ENCODE results near the gene KATNB1.
A peak's percentile ranks its signal among the peaks of the same experiment; 100 is the strongest.

KATNB1 gene

GRCh38 chr16:57756424-57757325 is 21.1 kb downstream of the KATNB1 start:
- no peaks in the 10 kb centered on the region for H3K27me3 ChIP-seq
- no peak overlapping the region for H3K27ac ChIP-seq
- no peak overlapping the region for H3K4me3 ChIP-seq (ENCODE audit: low read depth in 1 of 2, low read length in 1 of 2)
- H3K4me1 ChIP-seq (ENCODE audit: control insufficient read depth in 1 of 2, insufficient read depth in 1 of 2, low read depth in 1 of 2, low read length in 1 of 2) = no peaks in the 10 kb centered on the region
- H3K36me3 ChIP-seq = peaks cover 74% of the 10 kb centered on the region
- no peak for TF ChIP-seq CTCF (IDR thresholded peaks at IDR 0.05)
- H3K9me3 ChIP-seq = no peaks in the 10 kb centered on the region

- H3K36me3 ChIP-seq = peaks cover 67% of the 10 kb centered on the region
- no peak overlapping the region for H3K27ac ChIP-seq
- peak; percentile 95 for TF ChIP-seq CTCF (IDR thresholded peaks at IDR 0.05)
- no peak overlapping the region for H3K4me3 ChIP-seq (ENCODE audit: low read depth in 1 of 2, low read length in 1 of 2)
- no peaks in the 10 kb centered on the region for H3K27me3 ChIP-seq
- no peaks in the 10 kb centered on the region for H3K4me1 ChIP-seq (ENCODE audit: control insufficient read depth in 1 of 2, insufficient read depth in 1 of 2, low read depth in 1 of 2, low read length in 1 of 2)
- H3K9me3 ChIP-seq = no peaks in the 10 kb centered on the region
These were observed 21.8 kb downstream of the KATNB1 start for GRCh38 chr16:57757326-57757786.

- Histone ChIP-seq H3K36me3 (peaks cover 62% of the 10 kb centered on the region), H3K9me3 (no peaks in the 10 kb centered on the region), H3K27ac (no peak overlapping the region), H3K4me1 (ENCODE audit: control insufficient read depth in 1 of 2, insufficient read depth in 1 of 2, low read depth in 1 of 2, low read length in 1 of 2) (no peaks in the 10 kb centered on the region), H3K27me3 (no peaks in the 10 kb centered on the region), H3K4me3 (ENCODE audit: low read depth in 1 of 2, low read length in 1 of 2) (no peak overlapping the region)
- no peak for TF ChIP-seq CTCF (IDR thresholded peaks at IDR 0.05)
These were observed 22.3 kb downstream of the KATNB1 start for GRCh38 chr16:57757883-57758282.

GRCh38 chr16:57758331-57759117 is 23.0 kb downstream of the KATNB1 start:
- no peak for TF ChIP-seq CTCF (IDR thresholded peaks at IDR 0.05)
- Histone ChIP-seq H3K9me3 (no peaks in the 10 kb centered on the region), H3K4me1 (ENCODE audit: control insufficient read depth in 1 of 2, insufficient read depth in 1 of 2, low read depth in 1 of 2, low read length in 1 of 2) (no peaks in the 10 kb centered on the region), H3K27ac (no peak overlapping the region), H3K4me3 (ENCODE audit: low read depth in 1 of 2, low read length in 1 of 2) (no peak overlapping the region), H3K36me3 (peaks cover 55% of the 10 kb centered on the region), H3K27me3 (no peaks in the 10 kb centered on the region)

- Histone ChIP-seq H3K36me3 (peaks cover 49% of the 10 kb centered on the region), H3K9me3 (no peaks in the 10 kb centered on the region), H3K27me3 (no peaks in the 10 kb centered on the region), H3K27ac (no peak overlapping the region), H3K4me1 (ENCODE audit: control insufficient read depth in 1 of 2, insufficient read depth in 1 of 2, low read depth in 1 of 2, low read length in 1 of 2) (no peaks in the 10 kb centered on the region), H3K4me3 (ENCODE audit: low read depth in 1 of 2, low read length in 1 of 2) (no peak overlapping the region)
- TF ChIP-seq CTCF (IDR thresholded peaks at IDR 0.05) = no peak
These were observed 23.6 kb downstream of the KATNB1 start for GRCh38 chr16:57759131-57759530.
